Esophagus muscularis mucosa (tissue), 4 donors: ENCODE data around the gene DOK3.

Experiments
- CTCF ChIP-seq, 3 experiments: fragments of 200-600 bp in 2 of 3; fragments of 450-650 bp in 1 of 3; sonication (generic) in 2 of 3; IDR thresholded peaks; one replicate each; pipeline ENCODE4 v1.5.1; 2017 to 2019; ENCODE audit warnings: antibody characterized with exemption in 3 of 3, mild to moderate bottlenecking in 2 of 3, moderate library complexity in 1 of 3
- EP300 ChIP-seq: sonication (generic); formaldehyde crosslinking; IDR thresholded peaks from one replicate; pipeline ENCODE4 v1.6.1; 2017; ENCODE audit warnings: antibody characterized with exemption
- POLR2A ChIP-seq: fragments of 450-650 bp; IDR thresholded peaks from one replicate; pipeline ENCODE4 v1.6.1; 2017; ENCODE audit warnings: antibody characterized with exemption, moderate library complexity, mild to moderate bottlenecking, low read depth

- TF ChIP-seq EP300 (no peak), CTCF (IDR thresholded peaks at IDR 0.05) (no peak), POLR2A (peak; percentile 19)
Observed at GRCh38 chr5:177495243-177496060, 14.2 kb downstream of the DOK3 start.
